ENCODE measurements around the gene FAM20C. TPM values are rescaled to one million over a fixed set of nuclear protein-coding genes. Genes with fewer than 3 reads are reported as not detected.

The FAM20C gene
- total RNA-seq, 1 experiment from 2014 or later: 62.6 TPM

DNA sequence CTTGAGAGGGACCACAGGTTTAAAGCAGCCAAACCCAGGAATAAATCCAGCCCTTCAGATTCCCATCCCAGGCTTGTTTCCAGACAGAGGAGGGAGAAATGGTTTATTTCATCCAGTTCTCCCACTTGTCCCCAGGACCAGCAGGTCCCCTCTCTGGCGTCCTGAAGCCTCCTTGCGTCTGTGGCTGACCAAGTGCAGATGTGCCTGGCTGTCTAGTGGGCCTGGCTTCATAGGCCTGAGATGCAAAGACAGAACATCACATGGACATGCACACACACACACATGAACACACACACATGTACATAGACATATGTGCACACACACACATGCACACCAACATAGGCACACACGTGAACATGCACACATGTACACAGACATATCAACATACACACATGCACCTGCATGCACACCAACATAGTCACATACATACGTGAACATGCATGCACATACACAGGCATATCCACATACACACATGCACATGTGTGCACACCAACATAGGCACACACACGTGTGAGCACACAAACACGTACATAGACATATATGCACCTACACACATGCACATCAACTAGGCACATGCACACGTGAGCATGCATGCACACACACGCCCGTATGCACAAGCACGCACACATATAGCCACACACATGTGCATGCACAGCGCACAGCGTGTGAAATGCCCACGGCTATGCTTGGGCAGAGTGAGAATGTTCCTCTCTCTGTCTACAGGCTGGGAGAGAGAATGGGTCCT is 108.3 kb downstream of the FAM20C start:
- WGBS (ENCODE audit: extremely low coverage, insufficient read length, low lambda C conversion rate): no CpG with 5 or more reads among the region's 13 CpGs
- no peaks in the 10 kb centered on the region; a peak in 1 of 7 replicates for H3K36me3 Mint-ChIP-seq (ENCODE audit: insufficient read depth in 1 of 3, low read depth in 3 of 3)
- DNase-seq: no peak
- peaks cover 4 to 6% of the 10 kb centered on the region in 2 experiments for H3K9me3 Mint-ChIP-seq
- Histone ChIP-seq H3K4ac (ENCODE audit: low read depth, low read length) (no peak overlapping the region), H4K20me1 (ENCODE audit: control insufficient read depth, insufficient read depth, insufficient read length) (no peaks in the 10 kb centered on the region), H2BK5ac (ENCODE audit: insufficient read length, low read length) (no peak overlapping the region), H2BK15ac (ENCODE audit: low read depth, low read length) (no peak overlapping the region), H3K79me2 (ENCODE audit: insufficient read depth, low read length) (no peaks in the 10 kb centered on the region), H2BK20ac (ENCODE audit: low read depth, low read length, poor library complexity, severe bottlenecking) (no peak overlapping the region), H3K9me3 (ENCODE audit: control insufficient read depth, low read depth, low read length) (no peaks in the 10 kb centered on the region), H4K5ac (ENCODE audit: insufficient read length, low read depth, low read length) (no peak overlapping the region), H3T11ph (ENCODE audit: low read length) (no peak overlapping the region), H2BK12ac (ENCODE audit: insufficient read length, low read depth, low read length) (no peak overlapping the region), H3K56ac (ENCODE audit: insufficient read length, low read depth, low read length) (no peak overlapping the region), H3K79me1 (ENCODE audit: insufficient read depth, low read depth, low read length, poor library complexity, severe bottlenecking) (no peaks in the 10 kb centered on the region), H3K14ac (ENCODE audit: insufficient read depth, low read length) (no peak overlapping the region), H4K91ac (ENCODE audit: insufficient read length, low read depth, low read length) (no peak overlapping the region), H3K27me3 (ENCODE audit: insufficient read depth, low read length) (no peaks in the 10 kb centered on the region), H2AFZ (ENCODE audit: low read length) (no peak overlapping the region), H3K9ac (ENCODE audit: extremely low read depth, insufficient read length, low read length) (no peak overlapping the region), H2BK120ac (ENCODE audit: low read depth, low read length, poor library complexity, severe bottlenecking) (no peak overlapping the region), H3K4me1 (ENCODE audit: insufficient read depth, low read length) (no peaks in the 10 kb centered on the region), H3K27ac (ENCODE audit: insufficient read length, low read depth, low read length) (no peak overlapping the region), H3K4me2 (ENCODE audit: insufficient read depth, insufficient read length, low read length) (no peak overlapping the region), H3K18ac (ENCODE audit: insufficient read length, low read depth, low read length) (no peak overlapping the region), H3K23ac (ENCODE audit: insufficient read length, low read depth, low read length) (no peak overlapping the region), H3K23me2 (ENCODE audit: insufficient read length, low read depth, low read length, poor library complexity, severe bottlenecking) (no peaks in the 10 kb centered on the region), H2AK5ac (ENCODE audit: insufficient read length, low read length) (no peak overlapping the region), H4K8ac (replicated peaks; ENCODE audit: insufficient read length, low read depth, low read length) (no peak overlapping the region)
- peaks cover 0 to 5% of the 10 kb centered on the region in 2 experiments; a peak in 1 of 4 replicates for H3K4me1 Mint-ChIP-seq
- no peak overlapping the region for H3K4me3 Mint-ChIP-seq
- H3K27me3 Mint-ChIP-seq (ENCODE audit: low read depth): peaks cover 4% of the 10 kb centered on the region
- TF ChIP-seq, protein P1, sequence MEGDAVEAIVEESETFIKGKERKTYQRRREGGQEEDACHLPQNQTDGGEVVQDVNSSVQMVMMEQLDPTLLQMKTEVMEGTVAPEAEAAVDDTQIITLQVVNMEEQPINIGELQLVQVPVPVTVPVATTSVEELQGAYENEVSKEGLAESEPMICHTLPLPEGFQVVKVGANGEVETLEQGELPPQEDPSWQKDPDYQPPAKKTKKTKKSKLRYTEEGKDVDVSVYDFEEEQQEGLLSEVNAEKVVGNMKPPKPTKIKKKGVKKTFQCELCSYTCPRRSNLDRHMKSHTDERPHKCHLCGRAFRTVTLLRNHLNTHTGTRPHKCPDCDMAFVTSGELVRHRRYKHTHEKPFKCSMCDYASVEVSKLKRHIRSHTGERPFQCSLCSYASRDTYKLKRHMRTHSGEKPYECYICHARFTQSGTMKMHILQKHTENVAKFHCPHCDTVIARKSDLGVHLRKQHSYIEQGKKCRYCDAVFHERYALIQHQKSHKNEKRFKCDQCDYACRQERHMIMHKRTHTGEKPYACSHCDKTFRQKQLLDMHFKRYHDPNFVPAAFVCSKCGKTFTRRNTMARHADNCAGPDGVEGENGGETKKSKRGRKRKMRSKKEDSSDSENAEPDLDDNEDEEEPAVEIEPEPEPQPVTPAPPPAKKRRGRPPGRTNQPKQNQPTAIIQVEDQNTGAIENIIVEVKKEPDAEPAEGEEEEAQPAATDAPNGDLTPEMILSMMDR (conservative IDR thresholded peaks at IDR 0.05): no peak
- no peak overlapping the region for H3K27ac Mint-ChIP-seq
